Fibroblast of skin of abdomen (primary cell): Measurements from ENCODE around the gene NCOR1.
"Not testable (repeated sequence)": the region's sequence is repeated elsewhere in the genome, so short reads cannot be mapped to it uniquely, and the experiment has no call there.

ENCODE experiments used
- DNase-seq: peaks from one replicate; pipeline ENCODE4 v3.0.0-alpha.2; 2013

NCOR1 gene

GRCh38 chr17:16214190-16215001, 938 bp downstream of the NCOR1 start:
- DNase-seq, result no peak

- DNase-seq, result no peak
Measured at GRCh38 chr17:16212793-16213192, 2.5 kb downstream of the NCOR1 start.

GRCh38 chr17:16211590-16211989, 3.7 kb downstream of the NCOR1 start:
- peak; percentile 56 for DNase-seq

- DNase-seq, result not testable (repeated sequence)
Measured at GRCh38 chr17:16204763-16205162, 10.6 kb downstream of the NCOR1 start.

- not testable (repeated sequence) for DNase-seq
Measured at GRCh38 chr17:16202554-16203500, 12.5 kb downstream of the NCOR1 start.

GRCh38 chr17:16201693-16202131, 13.6 kb downstream of the NCOR1 start:
- DNase-seq, result not testable (repeated sequence)

GRCh38 chr17:16199093-16199492, 16.2 kb downstream of the NCOR1 start:
- no peak for DNase-seq

GRCh38 chr17:16197276-16197675, 18.1 kb downstream of the NCOR1 start:
- no peak for DNase-seq

GRCh38 chr17:16194307-16194835, 21.0 kb downstream of the NCOR1 start:
- DNase-seq, result not testable (repeated sequence)

GRCh38 chr17:16191604-16192003, 23.7 kb downstream of the NCOR1 start:
- DNase-seq, result no peak

- DNase-seq, result no peak
Measured at GRCh38 chr17:16190703-16191360, 24.5 kb downstream of the NCOR1 start.

- no peak for DNase-seq
Measured at GRCh38 chr17:16189791-16190348, 25.5 kb downstream of the NCOR1 start.

GRCh38 chr17:16187642-16188041, 27.7 kb downstream of the NCOR1 start:
- no peak for DNase-seq

- no peak for DNase-seq
Measured at GRCh38 chr17:16181581-16181980, 33.8 kb downstream of the NCOR1 start.

- no peak for DNase-seq
Measured at GRCh38 chr17:16178836-16179235, 36.5 kb downstream of the NCOR1 start.

- peak; percentile 31 for DNase-seq
Measured at GRCh38 chr17:16171613-16172012, 43.7 kb downstream of the NCOR1 start.

- DNase-seq, result not testable (repeated sequence)
Measured at GRCh38 chr17:16166766-16167165, 48.6 kb downstream of the NCOR1 start.

- no peak for DNase-seq
Measured at GRCh38 chr17:16158714-16159113, 56.6 kb downstream of the NCOR1 start.

GRCh38 chr17:16155536-16155935, 59.8 kb downstream of the NCOR1 start:
- DNase-seq, result no peak

GRCh38 chr17:16152326-16152725, 63.0 kb downstream of the NCOR1 start:
- DNase-seq, result not testable (repeated sequence)

- peak; percentile 52 for DNase-seq
Measured at GRCh38 chr17:16150251-16150856, 65.0 kb downstream of the NCOR1 start.

GRCh38 chr17:16148596-16148995, 66.7 kb downstream of the NCOR1 start:
- DNase-seq, result no peak
